GM19397 (cell line): ENCODE data around the gene ANKRD36C.
"Not testable (repeated sequence)": the region's sequence is repeated elsewhere in the genome, so short reads cannot be mapped to it uniquely, and the experiment has no call there.

Source experiments
- ATAC-seq: cut with Tn5 transposase; IDR thresholded peaks from one replicate; pipeline ENCODE4 v1.9.1; 2021; ENCODE audit warnings: mild to moderate bottlenecking, moderate library complexity; ENCODE audit not compliant: unreplicated experiment

ANKRD36C gene

DNA sequence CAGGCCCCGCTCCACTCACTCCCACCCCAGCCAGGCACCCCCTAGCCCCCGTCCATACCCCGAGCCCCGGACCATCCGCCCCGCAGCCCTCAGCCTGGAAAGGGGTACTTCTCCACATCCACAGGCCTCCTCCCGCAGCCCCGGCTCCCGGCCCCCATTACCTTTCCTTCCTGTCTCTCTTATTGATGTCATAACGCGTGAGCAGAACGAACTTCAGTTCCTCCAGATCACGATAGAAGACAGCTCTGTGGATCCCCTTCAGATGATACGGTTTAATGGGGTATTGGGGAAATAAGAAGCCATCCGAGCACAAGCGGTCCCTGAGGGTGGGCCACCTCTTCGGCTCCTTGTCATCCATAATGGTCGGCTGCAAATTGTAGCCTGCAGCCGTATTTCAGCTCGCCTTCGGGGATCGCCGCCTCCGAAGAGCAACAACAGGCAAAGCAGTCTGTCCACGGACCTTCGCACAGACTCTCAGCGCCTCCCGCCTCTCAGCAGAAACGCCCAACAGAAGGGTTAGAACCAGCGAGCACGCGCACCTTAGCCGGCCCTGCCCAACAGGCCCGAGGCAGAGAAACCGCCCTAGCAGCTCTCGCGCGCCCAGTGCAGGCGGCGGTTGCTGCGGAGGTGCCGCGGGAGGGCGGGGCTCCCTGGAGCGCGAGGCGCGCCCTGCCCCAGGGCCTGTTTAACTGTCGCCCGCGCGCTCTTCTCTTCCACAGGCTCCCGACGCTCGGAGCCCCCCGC, at the start of gene ANKRD36C:
Gene ANKRD36C, minus strand, starts transcription at position 474 of the 744 bp plus-strand sequence. Its CDS starts 116 bp downstream, at position 358.
- ATAC-seq, result peak; percentile 99

DNA sequence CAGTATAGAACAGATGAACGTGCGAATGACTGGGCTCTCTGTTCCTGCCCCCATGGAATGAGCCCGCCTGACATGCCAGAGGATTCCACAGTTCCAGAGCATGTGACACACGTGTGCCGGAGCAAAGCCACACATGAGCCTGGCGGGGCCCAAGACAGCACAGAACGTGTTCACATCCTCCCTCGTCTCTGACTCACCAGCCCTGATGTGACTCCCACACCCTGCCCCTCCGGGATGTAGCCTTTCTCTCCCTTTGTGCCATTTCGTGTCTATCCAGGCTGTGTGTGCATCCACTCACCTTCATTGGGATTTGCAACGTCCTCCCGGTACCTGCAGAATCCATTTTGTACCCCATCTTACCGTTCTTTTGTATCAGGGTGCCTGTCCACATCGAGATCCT, 43.9 kb upstream of the ANKRD36C start:
- not testable (repeated sequence) for ATAC-seq

DNA sequence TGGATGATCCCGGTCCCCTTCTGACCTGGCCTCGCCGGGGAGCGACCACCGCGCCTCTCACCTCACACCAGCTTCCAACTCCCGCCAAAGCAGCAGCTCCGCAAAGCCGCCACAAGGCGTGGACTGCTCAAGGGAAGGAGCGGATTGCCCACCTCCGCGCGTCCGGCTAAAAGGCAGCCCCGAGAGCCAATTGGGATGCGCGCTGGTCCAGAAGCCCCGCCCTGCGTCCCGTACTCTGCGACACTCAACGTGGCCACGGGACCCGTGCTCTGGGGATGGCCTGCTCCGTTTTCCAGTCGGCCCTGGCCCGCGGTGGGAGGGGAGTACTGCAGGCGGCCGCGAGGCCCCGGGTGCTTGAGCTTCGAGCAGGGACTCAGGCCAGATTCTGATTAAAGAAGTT, 43.2 kb upstream of the ANKRD36C start, which contains the start of gene GPAT2:
Gene GPAT2, minus strand, starts transcription at position 125 of the 400 bp plus-strand sequence. CDS start 2,557 bp downstream, outside the sequence.
- not testable (repeated sequence) for ATAC-seq

DNA sequence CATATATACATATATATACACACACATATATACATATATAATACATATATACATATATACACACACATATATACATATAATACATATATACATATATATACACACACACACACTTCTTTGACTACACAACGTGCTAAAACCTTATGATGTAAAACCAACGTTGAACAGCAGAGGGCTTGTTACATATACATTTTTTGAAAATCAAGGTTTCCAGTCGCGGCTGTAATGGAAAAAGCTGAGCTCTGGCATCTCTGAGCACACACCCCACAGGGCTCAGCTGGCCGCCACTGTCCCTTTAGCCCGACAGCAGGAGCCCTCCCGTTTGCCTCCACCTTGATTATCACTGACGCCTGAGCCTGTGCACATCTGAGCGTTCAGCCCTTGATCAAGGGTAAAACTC, 42.4 kb upstream of the ANKRD36C start:
- not testable (repeated sequence) for ATAC-seq

DNA sequence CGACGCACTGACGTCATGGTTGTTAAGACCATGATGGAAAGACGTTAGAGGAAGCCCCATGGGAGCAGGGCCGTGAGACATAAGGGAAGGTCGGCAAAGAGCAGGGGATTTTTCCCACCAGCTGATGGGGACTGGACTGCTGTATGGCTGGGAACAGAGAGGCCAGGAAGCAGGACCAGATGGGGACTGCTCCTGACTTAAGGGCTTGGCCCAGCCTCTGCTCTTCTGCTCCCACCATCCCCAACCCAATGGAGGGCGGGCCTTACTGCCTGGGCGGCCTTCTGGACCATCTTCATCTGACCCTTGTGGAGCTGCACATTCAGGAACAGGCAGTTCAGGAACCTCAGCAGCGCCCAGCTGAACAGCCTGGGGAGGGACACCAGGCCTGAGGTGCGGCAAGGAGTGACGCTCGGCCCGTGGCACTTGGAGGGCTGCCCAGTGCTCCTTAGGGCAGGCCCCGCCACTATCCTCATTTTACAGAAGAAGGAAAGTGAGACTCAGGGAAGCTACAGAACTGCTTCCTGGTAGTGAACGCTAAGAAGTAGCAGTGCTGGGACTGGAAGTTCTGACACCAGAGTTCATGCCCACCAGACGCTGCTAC, 36.2 kb upstream of the ANKRD36C start:
- ATAC-seq, result not testable (repeated sequence)

DNA sequence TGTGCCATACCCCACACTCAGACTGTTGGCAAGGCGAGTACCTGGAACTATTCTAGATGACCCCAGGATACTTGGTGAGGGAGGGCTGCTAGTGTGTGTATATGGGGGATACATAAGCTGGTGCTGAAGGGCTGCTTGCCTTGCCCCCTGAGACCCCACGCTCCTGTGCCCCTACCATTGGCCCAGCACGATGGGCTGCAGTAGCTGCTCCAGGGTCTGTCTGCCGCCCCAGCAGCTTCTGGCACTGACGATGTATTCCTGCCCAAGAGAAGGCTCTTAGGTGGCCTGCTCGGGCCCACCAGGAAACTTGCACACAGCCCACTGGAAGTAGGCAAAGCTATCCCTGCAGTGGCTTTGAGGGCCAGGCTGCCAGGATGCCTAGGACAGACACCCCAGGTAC, 34.1 kb upstream of the ANKRD36C start:
- not testable (repeated sequence) for ATAC-seq

DNA sequence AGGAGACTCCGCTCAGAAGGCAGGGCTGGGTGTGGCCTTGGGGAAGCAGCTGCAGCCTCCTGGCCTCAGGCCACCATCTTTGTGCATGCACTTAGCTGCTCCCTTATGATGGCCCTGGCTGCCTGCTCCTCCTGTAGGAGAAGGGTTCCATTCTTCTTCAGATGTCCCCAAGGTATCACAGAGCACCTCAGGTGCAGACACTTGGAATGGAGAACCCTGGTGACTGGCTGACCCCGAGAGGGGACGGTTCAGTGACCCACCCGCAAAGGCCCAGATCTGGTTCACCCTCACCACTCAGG, 33.5 kb upstream of the ANKRD36C start:
- ATAC-seq, result no peak

DNA sequence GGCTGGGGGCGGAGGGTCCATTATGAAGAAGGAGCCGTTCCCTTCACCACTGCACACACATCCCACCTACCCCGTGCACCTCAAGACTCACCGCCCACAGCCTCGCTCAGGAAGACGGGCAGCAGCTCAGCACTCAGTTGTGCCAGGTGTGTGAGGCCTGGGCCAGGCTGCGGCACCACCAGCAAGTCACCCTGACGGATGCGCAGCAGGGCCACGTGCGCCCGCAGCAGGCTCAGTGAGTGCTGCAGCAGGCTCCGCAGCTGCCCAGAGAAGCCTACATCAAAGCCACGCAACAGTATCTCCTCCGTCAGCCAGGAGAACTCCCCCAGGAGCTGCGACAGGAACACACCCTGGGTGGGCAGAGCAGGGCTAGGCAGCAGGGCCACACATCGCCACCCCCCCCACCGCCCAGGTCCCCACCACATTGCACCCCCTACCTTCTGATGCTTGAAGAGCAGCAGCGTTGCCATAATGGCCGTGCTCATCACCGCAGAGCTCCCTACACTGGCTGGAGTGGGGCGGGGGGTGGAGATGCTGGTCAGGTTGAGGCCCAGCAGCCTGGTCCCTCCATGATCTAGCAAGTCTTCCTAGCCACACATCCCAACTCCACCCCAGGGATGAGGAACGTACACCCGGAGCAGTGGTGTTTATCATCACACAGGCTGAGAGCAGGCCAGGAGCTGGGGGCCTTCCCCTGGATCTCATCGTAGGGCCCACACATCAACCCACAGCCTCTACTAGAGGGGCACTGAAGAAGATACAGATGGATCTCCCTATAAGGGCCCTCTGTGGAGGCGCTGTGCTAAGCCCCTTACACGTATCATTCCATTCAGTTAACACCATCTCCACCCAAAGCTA, 32.9 kb upstream of the ANKRD36C start:
- ATAC-seq, result no peak

DNA sequence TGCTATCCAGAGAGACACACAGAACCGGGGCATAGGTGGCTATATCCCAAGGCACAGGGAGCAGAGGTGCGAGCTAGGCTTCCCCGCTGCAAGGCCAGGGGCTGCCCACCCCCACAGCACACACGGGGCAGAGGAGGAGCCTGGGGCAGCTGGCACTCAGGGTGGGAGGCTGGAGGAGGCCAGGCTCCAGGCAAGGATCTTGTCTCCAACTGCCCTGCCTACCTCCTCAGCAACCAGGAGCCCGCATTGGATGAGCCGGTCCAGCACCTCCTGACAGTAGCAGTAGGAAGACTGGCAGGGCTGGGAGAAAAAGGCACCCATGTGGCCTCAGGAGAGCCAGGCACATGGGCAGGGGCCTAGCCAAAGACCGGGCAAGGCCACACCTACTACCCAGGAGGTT, 32.1 kb upstream of the ANKRD36C start:
- ATAC-seq, result not testable (repeated sequence)

DNA sequence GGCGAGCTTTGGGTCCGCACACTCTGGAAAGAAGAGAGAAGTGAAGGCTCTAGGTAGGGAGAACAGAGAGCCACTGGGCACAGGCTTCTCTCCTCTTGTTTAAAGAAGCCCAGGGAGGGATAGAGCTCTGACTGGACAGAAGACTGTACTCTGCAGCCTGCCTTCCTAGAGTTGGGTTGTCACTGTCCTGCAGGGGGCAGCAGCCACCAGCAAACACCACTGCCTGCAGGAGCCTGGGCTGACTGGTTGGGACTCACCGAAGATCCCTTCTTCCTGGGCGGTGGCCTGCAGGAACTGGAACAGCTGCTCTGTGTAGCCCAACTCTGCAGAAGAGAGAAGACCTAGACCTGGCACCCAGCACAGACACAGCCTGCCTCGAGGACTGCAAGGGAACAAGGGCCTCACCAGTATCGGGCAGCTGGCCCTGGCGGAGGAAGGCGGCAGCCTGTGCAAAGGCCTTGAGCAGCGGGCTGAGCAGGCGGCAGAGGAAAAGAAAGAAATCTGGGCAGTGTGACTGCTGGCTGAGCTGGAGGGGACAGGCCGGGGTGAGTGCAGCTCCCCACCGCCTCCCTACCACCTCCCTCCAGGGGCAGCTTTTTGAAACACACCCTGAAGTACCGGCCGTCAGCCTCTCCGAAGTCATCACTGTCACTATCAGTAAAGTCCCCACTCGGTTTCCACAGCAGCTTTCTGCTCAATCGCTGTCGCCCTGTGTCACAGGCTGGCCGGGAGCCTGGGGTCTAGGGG, 31.2 kb upstream of the ANKRD36C start:
- ATAC-seq, result not testable (repeated sequence)

DNA sequence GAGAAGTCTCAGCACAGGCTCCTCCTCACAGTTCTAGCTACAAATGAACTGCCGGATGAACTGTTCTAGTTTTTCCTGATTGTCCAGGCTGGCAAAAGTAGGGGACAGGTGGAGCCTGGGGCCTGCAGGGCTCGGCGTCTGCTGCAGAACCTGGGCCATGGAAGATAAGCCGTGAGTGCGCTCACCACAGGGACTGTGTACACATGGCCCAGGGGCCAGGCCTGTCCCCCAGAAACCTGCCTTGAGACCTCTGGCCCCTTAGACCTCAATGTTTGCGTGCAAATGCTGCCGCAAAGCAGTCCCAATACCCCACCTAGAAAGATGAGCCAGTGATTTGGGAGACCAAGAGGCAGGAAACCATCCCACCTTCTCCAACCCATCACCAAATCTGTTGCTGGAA, 30.5 kb upstream of the ANKRD36C start:
- not testable (repeated sequence) for ATAC-seq

DNA sequence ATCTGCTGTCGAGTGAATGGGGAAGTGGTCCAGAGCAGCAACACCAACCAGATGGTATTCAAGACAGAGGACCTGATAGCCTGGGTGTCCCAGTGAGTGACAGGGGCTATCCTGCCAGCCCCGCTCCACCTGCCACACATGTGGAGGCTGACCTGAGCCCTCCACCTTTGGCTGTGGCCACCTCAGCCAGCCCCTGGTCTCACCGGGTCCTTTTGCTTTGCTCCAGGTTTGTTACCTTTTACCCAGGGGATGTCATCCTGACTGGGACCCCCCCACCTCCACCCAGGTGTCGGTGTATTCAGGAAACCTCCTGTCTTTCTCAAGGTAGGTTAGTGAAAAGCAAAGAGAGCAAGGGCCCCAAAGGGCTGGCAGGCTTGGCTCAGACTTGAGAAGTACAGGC, 29.5 kb upstream of the ANKRD36C start:
- ATAC-seq, result not testable (repeated sequence)

DNA sequence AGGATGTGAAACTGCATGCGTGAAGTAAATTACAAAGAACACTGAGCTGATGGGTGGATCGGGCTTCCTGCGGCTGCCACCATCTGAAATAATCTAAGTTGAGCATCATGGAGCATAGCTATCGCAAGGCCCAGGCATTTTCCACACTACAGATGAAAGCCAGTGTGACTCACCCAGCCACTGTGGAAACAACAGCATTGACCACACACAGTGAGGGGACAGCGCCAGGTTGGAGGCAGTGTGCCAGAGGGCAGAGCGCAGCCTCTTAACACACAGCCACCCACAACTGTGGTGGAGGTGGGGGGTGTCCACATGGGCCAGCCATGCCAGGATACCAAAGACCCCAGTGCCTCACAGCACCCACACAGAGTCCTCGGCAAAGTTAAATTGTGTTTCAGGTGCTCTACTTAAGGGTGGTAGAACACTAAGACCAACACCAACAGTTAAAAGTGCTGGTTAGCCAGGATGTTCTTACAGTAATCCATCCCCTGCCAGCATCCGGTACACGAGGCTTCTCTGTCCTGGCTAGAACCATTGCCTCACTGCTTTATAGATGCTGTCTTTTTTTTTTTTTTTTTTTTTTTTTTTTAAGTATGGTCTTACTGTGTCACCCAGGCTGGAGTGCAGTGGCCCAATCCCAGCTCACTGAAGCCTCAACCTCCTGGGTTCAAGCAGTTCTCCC, 28.4 kb upstream of the ANKRD36C start:
- not testable (repeated sequence) for ATAC-seq

DNA sequence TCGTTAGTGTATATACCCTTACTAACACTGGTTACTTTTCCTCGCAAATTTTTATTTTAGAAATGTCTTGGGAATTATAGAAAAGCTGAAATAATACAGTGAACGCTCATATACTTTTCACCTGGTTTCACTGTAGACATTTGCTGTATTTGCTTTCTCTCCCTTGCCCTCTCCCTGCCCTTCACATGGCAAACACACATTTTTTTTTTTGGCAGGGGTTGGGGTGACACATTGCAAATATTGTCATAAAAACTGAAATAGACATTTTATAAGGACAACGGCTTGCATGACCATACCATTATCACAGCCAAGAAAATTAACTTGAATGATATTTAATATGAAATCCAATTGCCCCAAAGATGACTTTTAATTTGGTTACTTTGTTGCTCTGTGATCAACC, 24.7 kb upstream of the ANKRD36C start:
- ATAC-seq, result not testable (repeated sequence)

DNA sequence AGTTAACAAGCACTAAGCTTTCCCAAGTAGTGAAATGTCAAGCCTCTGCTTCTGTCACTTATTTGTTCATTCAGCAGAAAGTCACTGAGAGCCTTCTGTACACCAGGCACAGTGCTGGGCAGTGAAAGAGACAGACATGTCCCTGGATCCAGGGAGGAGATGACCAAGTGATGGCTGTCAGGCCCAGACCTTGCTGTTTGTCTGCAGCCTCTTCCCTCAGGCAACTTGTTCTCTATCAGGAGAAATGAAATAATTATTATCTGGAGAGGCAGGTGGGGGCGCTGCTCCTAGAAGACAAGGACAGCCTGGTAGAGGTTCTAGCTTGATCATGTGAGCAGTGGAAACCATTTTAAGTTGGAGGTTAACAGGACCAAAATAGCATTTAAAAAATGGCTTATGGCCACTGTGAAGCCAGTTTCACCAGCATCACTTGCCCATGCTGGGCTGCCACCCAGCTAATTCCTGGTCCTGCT, 21.2 kb upstream of the ANKRD36C start:
- not testable (repeated sequence) for ATAC-seq

DNA sequence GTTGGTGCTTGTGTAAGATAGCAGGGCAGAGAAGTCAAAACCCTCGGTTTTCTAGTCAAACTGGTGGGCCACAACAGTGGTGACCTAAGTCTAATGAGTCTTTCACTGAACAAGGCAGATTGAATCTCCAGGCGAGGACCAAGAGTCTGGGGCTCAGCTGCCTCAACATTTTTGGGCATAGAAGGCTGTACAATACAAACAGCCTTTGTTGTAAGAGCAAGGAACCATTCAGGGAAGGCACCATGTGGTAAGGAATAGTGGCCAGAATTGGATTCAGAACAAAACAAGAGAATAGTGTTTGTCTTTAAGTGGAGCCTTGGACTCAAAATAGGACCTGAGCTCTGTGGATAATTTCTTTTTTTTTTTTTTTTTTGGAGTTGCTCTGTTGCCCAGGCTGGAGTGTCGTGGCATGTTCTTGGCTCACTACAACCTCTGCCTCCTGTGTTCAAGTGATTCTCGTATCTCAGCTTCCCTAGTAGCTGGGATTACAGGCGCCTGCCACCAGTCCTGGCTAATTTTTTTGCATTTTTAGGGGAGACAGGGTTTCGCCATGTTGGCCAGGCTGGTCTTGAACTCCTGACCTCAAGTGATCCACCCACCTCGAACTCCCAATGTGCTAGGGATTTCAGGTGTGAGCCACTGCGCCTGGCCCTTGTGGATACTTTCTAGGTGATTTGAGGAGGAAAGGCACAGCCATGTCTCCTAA, 20.6 kb upstream of the ANKRD36C start:
- ATAC-seq, result not testable (repeated sequence)

DNA sequence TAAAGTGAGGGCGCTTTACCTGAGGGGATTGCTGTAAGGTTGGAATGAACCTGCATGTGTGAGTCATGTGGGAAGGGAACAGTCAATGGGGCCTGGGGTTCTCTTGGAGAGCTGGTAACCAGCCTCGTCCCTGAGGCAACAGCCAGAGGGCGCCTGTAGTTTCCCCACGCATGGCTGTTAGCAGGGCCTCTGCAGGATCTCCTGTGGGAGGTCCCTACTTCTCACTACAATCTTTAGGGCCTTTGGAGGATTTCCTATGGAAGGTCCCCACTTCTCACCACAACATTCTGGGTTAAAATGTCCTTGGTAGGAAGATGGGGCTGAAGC, 19.5 kb upstream of the ANKRD36C start:
- ATAC-seq, result not testable (repeated sequence)

DNA sequence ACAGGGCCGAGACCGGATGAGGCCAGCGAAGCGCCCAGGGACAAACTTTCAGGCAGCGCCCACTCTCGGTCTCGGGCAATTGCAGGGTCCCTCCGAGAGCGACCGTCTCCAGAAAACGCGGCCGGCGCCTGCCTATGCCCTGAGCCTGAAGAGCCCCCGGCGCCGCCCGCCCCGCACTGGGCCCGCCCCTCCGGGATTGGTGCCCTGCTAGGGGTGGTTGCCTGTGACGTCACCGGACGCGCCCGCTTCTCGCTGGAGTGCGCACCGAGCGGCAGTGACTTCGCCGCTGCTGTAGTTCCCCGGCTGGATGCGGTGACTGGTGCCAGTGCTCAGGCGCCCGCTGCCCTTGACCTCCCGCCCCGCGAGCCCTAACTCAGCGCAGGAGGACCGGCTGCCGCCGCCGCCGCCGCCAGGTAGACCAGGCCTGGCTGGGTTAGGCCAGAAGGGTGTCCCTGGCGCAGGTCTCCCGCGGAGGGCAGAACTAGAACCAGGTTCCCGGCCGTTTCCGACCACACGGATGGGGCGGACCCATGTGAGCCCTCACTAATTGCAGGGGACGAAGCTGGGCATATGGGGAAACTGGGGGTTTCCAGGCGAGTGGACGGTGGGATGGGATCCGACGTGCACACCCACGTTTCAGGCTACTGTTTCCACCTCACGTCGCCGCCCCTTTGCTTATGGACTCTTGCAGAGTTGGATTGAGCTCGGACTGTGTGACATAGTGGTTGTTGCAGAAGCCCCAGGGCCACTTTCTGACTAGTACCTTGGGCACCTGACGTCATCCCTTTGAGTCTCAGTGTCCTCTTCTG, 18.9 kb upstream of the ANKRD36C start:
- peak; percentile 98 for ATAC-seq

DNA sequence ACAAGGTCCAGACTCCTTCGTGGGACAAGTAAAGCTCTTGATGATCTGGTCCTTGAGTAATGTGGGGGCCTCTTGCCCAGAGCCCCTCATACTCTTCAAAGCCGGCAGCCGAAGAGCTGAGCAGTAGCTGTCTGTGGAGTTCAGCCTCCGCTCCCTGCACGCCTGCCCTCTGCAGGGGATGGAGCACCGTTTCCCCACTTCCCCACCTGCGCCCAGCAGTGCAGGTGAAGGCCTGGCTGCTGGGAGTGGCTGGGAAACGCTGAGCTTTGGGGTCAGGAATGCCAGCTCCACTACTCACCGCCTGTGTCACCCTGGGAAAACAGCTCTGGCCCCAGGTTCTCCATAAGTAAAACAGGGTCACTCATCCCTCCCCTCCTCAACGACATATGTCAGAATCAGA, 18.2 kb upstream of the ANKRD36C start:
- peak; percentile 12 for ATAC-seq
